Fibroblast of skin of right biceps (primary cell): ENCODE data around the gene ANKRA2.
"Not testable (repeated sequence)": the region's sequence is repeated elsewhere in the genome, so short reads cannot be mapped to it uniquely, and the experiment has no call there.

Experiments
- DNase-seq: peaks from one replicate; pipeline ENCODE4 v3.0.0-alpha.2; 2013

Gene ANKRA2

GRCh38 chr5:73545403-73545779 is 20.0 kb downstream of the ANKRA2 start:
- DNase-seq = no peak

GRCh38 chr5:73544429-73545402 is 20.7 kb downstream of the ANKRA2 start:
- DNase-seq = no peak

GRCh38 chr5:73542020-73542419 is 23.4 kb downstream of the ANKRA2 start:
- no peak for DNase-seq

GRCh38 chr5:73540192-73540591 is 25.2 kb downstream of the ANKRA2 start:
- DNase-seq = peak; percentile 81

GRCh38 chr5:73539730-73540129 is 25.7 kb downstream of the ANKRA2 start:
- DNase-seq = no peak

- DNase-seq = no peak
Measured at GRCh38 chr5:73534971-73535370, 30.5 kb downstream of the ANKRA2 start.

- DNase-seq = peak; percentile 54
Measured at GRCh38 chr5:73534011-73534644, 31.3 kb downstream of the ANKRA2 start.

GRCh38 chr5:73532195-73532594 is 33.2 kb downstream of the ANKRA2 start:
- DNase-seq = no peak

GRCh38 chr5:73531356-73531755 is 34.1 kb downstream of the ANKRA2 start:
- peak; percentile 28 for DNase-seq

GRCh38 chr5:73529081-73529480 is 36.4 kb downstream of the ANKRA2 start:
- no peak for DNase-seq

- no peak for DNase-seq
Measured at GRCh38 chr5:73528248-73528647, 37.2 kb downstream of the ANKRA2 start.

- no peak for DNase-seq
Measured at GRCh38 chr5:73525606-73526203, 39.7 kb downstream of the ANKRA2 start.

GRCh38 chr5:73523861-73524260 is 41.6 kb downstream of the ANKRA2 start:
- DNase-seq = peak; percentile 23

GRCh38 chr5:73522989-73523388 is 42.5 kb downstream of the ANKRA2 start:
- DNase-seq = no peak

GRCh38 chr5:73519531-73520283 is 45.7 kb downstream of the ANKRA2 start:
- DNase-seq = peak; percentile 82

- no peak for DNase-seq
Measured at GRCh38 chr5:73515232-73515631, 50.2 kb downstream of the ANKRA2 start.

GRCh38 chr5:73514418-73514817 is 51.0 kb downstream of the ANKRA2 start:
- no peak for DNase-seq

GRCh38 chr5:73513996-73514395 is 51.4 kb downstream of the ANKRA2 start:
- DNase-seq = no peak

- DNase-seq = not testable (repeated sequence)
Measured at GRCh38 chr5:73508521-73508920, 56.9 kb downstream of the ANKRA2 start.

GRCh38 chr5:73507062-73507461 is 58.4 kb downstream of the ANKRA2 start:
- peak; percentile 8 for DNase-seq

GRCh38 chr5:73506459-73506955 is 58.9 kb downstream of the ANKRA2 start:
- no peak for DNase-seq
